PFSK-1 (cell line): ENCODE measurements around the gene SMAD2.

ENCODE experiments used
- POLR2AphosphoS5 ChIP-seq: IDR thresholded peaks from 2 replicates; pipeline ENCODE4 v1.6.1; 2012; ENCODE audit warnings: low read depth, mild to moderate bottlenecking, control low read depth, low read length, moderate library complexity
- SIN3A ChIP-seq: IDR thresholded peaks from 2 replicates; pipeline ENCODE4 v1.6.1; 2012; ENCODE audit warnings: mild to moderate bottlenecking, low read length, moderate library complexity, borderline replicate concordance; ENCODE audit not compliant: insufficient read depth
- TAF1 ChIP-seq: IDR thresholded peaks from 2 replicates; pipeline ENCODE4 v1.6.1; 2012; ENCODE audit warnings: low read length, control low read depth, borderline replicate concordance; ENCODE audit not compliant: insufficient read depth
- TF ChIP-seq, protein P1 (sequence below), 2 experiments: IDR thresholded peaks; 2 replicates each; pipeline versions ENCODE4 v1.6.1 to v1.8.0; 2011 to 2012; ENCODE audit warnings: low read depth in 2 of 2, low read length in 2 of 2, control low read depth in 1 of 2, inconsistent platforms in 1 of 2, mild to moderate bottlenecking in 1 of 2, moderate library complexity in 1 of 2; ENCODE audit not compliant: insufficient read depth in 1 of 2

DNA sequence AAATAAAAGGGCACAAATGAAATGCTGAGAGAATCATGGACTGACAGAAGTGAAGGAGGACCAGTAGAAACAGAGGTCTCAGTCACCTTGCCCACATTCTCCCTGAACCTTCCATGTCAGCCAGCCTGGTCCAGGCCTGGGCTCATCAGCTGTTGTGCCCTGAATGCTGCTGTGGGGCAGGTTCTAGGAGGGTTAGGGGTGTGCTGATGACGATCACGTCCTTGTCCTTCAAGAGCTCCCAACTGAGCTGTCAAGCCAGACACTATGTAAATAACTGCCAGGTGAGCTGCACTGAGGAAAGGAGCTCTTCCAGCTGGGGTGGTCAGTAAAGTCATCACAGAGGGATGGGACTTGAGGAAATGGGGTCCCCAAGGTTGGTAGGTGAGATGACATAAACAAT lies 156.5 kb downstream of the SMAD2 start:
- TF ChIP-seq TAF1 (no peak), SIN3A (no peak), POLR2AphosphoS5 (no peak)
- TF ChIP-seq, protein P1, sequence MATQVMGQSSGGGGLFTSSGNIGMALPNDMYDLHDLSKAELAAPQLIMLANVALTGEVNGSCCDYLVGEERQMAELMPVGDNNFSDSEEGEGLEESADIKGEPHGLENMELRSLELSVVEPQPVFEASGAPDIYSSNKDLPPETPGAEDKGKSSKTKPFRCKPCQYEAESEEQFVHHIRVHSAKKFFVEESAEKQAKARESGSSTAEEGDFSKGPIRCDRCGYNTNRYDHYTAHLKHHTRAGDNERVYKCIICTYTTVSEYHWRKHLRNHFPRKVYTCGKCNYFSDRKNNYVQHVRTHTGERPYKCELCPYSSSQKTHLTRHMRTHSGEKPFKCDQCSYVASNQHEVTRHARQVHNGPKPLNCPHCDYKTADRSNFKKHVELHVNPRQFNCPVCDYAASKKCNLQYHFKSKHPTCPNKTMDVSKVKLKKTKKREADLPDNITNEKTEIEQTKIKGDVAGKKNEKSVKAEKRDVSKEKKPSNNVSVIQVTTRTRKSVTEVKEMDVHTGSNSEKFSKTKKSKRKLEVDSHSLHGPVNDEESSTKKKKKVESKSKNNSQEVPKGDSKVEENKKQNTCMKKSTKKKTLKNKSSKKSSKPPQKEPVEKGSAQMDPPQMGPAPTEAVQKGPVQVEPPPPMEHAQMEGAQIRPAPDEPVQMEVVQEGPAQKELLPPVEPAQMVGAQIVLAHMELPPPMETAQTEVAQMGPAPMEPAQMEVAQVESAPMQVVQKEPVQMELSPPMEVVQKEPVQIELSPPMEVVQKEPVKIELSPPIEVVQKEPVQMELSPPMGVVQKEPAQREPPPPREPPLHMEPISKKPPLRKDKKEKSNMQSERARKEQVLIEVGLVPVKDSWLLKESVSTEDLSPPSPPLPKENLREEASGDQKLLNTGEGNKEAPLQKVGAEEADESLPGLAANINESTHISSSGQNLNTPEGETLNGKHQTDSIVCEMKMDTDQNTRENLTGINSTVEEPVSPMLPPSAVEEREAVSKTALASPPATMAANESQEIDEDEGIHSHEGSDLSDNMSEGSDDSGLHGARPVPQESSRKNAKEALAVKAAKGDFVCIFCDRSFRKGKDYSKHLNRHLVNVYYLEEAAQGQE (IDR thresholded peaks at IDR 0.05; ENCODE audit: insufficient read depth in 1 of 2, low read depth in 2 of 2, low read length in 2 of 2), result no peak
